Psoas muscle (tissue), 8 donors: ENCODE data around the gene ZBP1. TPM values are rescaled to one million over a fixed set of nuclear protein-coding genes. Genes with fewer than 3 reads are reported as not detected.

Source experiments
- ATAC-seq, 4 donors: fragments of 200-7000 bp; cut with Tn5 transposase; one replicate each; pipeline ENCODE4 v1.9.1; 2020; ENCODE audit warnings: moderate library complexity in 3 of 4, mild to moderate bottlenecking in 2 of 4
- DNase-seq, 2 donors: peaks; one replicate each; pipeline ENCODE4 v3.0.0-alpha.2; 2020
- H3K27ac ChIP-seq: fragments of 200-600 bp; one replicate; pipeline ENCODE4 v1.8.0; 2022
- H3K27me3 ChIP-seq, 3 donors: fragments of 200-600 bp in 1 of 3; one replicate each; pipeline versions ENCODE4 v1.6.1 to v1.8.0; 2013 to 2022; ENCODE audit warnings: low read length in 2 of 3, mild to moderate bottlenecking in 2 of 3, moderate library complexity in 1 of 3; ENCODE audit not compliant: insufficient read depth in 3 of 3
- H3K36me3 ChIP-seq, 2 donors: fragments of 200-600 bp in 1 of 2; one replicate each; pipeline versions ENCODE4 v1.6.1 to v1.8.0; 2013 to 2022; ENCODE audit warnings: low read depth in 1 of 2, mild to moderate bottlenecking in 1 of 2, moderate library complexity in 1 of 2; ENCODE audit not compliant: insufficient read depth in 1 of 2
- H3K4me1 ChIP-seq: fragments of 200-600 bp; one replicate; pipeline ENCODE4 v1.8.0; 2022
- H3K4me3 ChIP-seq: fragments of 200-600 bp; one replicate; pipeline ENCODE4 v1.8.0; 2022; ENCODE audit warnings: mild to moderate bottlenecking
- H3K9me3 ChIP-seq: fragments of 200-600 bp; one replicate; pipeline ENCODE4 v1.8.0; 2022
- WGBS, 3 donors: extraction: QIAGEN DNeasy Blood & Tissue Kit; methylation state at CpG; one replicate each; pipeline versions ENCODE4 v1.1.6 to v1.1.7; 2013; 5-methylcytosine and 5-hydroxymethylcytosine counted together
- intact Hi-C, 2 donors: fragments of 100-400 bp; cut with DNase I; formaldehyde crosslinking; loops; one replicate each; pipeline versions ENCODE4 v1.11.0 to v1.14.2; 2022
- polyA plus RNA-seq, 3 donors: library from polyadenylated mRNA; stranded (reverse); fragments of 200-250 nt; gene quantifications; one replicate each; pipeline ENCODE4 v1.2.3, GENCODE V29; 2013
- total RNA-seq, 4 donors: library from RNA; stranded (reverse); fragmentation: NEBNext Ultra II Directional in 2 of 4; extraction: Animal tissue kit (Norgen Biotek cat#: 25700) in 2 of 4; gene quantifications; one replicate each; pipeline versions ENCODE4 v1.2.1 to v1.2.4, GENCODE V29; 2021 to 2023
- TF ChIP-seq, protein P1 (sequence below): fragments of 200-600 bp; IDR thresholded peaks from one replicate; pipeline ENCODE4 v1.8.0; 2022; ENCODE audit warnings: antibody characterized with exemption
- donor health status: healthy with polysubstance abuse.
- donor health status: DM: no; HTN: no; CAD: no; lungs with moderate emphysema.
- donor health status: Bipolar disorder and iron deficiency.
- donor health status: healthy.
- donor health status: DM: yes; HTN: yes; CAD: no.
- donor health status: DM: no; HTN: no; CAD: no.
- donor health status: DM: no; HTN: no; CAD: no.
- donor health status: DM: yes; HTN: yes; CAD: no.

ZBP1 gene
- total and polyA plus RNA-seq, 7 donors: 0.07 to 0.50 (median 0.20) TPM; not detected in 2

DNA sequence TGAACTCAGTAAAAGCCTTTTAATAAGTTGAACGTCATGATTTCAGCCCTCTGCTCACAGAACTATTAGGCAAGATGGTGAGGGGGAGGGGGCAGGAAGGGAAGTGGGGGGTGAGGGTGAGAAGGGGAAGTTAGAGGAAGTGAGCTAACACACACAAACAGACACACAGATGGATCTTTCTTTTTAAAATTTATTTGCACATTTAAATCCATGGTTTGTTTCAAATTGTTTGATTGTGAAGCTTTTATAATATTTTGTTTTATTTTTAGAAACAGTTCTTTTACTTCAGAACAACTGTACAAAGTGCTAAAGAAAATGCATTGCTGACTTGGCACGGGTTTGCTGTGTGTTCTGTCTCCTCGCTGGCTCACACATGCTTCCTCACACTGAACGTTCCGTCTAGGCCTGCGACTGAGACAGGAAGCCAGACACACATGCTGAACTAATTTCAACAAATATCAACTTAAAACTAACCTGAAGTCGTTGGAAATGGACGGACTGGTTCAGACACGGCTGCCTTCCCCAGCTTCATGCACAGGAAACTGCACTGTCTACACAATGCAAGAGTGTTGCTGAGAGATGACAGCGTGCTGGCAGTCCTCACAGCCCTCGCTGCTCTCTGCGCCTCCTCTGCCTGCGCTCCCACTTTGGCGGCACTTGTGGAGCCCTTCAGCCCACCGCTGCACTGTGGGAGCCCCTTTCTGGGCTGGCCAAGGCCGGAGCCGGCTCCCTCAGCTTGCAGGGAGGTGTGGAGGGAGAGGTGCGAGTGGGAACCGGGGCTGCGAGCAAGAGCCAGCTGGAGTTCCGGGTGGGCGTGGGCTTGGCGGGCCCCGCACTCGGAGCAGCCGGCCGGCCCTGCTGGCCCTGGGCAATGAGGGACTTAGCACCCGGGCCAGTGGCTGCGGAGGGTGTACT is 8.1 kb upstream of the ZBP1 start:
- DNase-seq: no peak
- WGBS, 3 donors: 48 to 58% (median 52%) methylated on average over 24 to 29 of the region's 29 CpGs
- Histone ChIP-seq H3K9me3 (peaks cover 6% of the 10 kb centered on the region), H3K27ac (peak overlapping the region; percentile 71), H3K4me1 (peaks cover 6% of the 10 kb centered on the region), H3K4me3 (no peak overlapping the region), H3K27me3 (peaks cover 0 to 18% (median 2%) of the 10 kb centered on the region in 3 donors), H3K36me3 (no peaks in the 10 kb centered on the region)
- TF ChIP-seq, protein P1, sequence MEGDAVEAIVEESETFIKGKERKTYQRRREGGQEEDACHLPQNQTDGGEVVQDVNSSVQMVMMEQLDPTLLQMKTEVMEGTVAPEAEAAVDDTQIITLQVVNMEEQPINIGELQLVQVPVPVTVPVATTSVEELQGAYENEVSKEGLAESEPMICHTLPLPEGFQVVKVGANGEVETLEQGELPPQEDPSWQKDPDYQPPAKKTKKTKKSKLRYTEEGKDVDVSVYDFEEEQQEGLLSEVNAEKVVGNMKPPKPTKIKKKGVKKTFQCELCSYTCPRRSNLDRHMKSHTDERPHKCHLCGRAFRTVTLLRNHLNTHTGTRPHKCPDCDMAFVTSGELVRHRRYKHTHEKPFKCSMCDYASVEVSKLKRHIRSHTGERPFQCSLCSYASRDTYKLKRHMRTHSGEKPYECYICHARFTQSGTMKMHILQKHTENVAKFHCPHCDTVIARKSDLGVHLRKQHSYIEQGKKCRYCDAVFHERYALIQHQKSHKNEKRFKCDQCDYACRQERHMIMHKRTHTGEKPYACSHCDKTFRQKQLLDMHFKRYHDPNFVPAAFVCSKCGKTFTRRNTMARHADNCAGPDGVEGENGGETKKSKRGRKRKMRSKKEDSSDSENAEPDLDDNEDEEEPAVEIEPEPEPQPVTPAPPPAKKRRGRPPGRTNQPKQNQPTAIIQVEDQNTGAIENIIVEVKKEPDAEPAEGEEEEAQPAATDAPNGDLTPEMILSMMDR: no peak
- peak in 3 of 4 donors; percentile 49 to 77 (median 54) for ATAC-seq
- intact Hi-C loops: no loop called here

DNA sequence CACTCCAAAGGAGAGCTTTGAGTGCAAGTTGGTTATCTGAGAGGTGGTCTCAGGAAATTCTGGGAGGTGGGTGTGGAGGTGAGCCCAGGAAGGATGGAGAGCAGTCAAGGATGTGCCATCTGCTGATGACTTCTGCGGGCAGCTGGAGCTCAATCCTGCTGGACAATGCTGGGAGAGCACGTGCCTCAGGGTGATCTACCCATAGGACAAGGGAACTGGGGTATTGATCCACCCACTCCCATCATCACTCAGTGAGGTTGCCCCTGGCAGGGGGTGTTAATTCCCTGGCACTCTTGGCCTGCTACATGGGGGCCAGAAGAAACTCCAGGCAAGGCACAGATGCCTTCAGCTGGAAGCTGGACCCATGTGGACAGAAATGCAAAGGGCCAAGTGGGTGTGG is 7.1 kb upstream of the ZBP1 start:
- ATAC-seq (no peak), DNase-seq (no peak)
- peaks cover 6% of the 10 kb centered on the region for H3K9me3 ChIP-seq
- peak overlapping the region; percentile 71 for H3K27ac ChIP-seq
- H3K4me1 ChIP-seq: peaks cover 6% of the 10 kb centered on the region
- H3K36me3 ChIP-seq: no peaks in the 10 kb centered on the region
- H3K4me3 ChIP-seq: no peak overlapping the region
- intact Hi-C loops: no loop called here
- H3K27me3 ChIP-seq: peaks cover 0 to 9% (median 2%) of the 10 kb centered on the region in 3 donors
- WGBS, 3 donors: 70 to 75% (median 72%) methylated on average over 2 of the region's 2 CpGs
- TF ChIP-seq, protein P1: no peak

DNA sequence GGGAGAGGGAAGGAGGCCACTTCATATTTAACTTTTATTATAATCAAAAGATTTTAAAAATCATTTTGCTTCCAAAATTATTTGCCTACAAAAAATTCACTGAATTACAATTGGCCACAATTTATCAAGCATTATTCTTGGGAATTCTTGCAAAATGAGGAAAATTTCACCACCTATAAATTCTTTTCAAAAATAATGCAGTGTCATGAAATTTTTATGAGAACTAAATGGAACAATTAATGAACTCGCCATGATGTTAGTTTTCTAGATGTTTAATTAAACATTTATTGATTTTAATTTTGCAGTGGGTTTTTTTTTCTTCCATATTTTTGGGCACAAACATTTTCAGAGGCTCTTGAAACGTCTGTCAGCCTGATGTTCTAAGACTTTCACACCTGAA is 5.8 kb upstream of the ZBP1 start:
- Histone ChIP-seq H3K9me3 (peaks cover 6% of the 10 kb centered on the region), H3K27ac (no peak overlapping the region), H3K27me3 (peaks cover 0 to 2% (median 0%) of the 10 kb centered on the region in 3 donors), H3K4me1 (peaks cover 6% of the 10 kb centered on the region), H3K36me3 (no peaks in the 10 kb centered on the region), H3K4me3 (no peak overlapping the region)
- intact Hi-C loops: no loop called here
- DNase-seq: no peak
- 81 to 88% (median 84%) methylated on average over 2 of the region's 2 CpGs for WGBS, 3 donors
- TF ChIP-seq, protein P1: no peak
- ATAC-seq: no peak

DNA sequence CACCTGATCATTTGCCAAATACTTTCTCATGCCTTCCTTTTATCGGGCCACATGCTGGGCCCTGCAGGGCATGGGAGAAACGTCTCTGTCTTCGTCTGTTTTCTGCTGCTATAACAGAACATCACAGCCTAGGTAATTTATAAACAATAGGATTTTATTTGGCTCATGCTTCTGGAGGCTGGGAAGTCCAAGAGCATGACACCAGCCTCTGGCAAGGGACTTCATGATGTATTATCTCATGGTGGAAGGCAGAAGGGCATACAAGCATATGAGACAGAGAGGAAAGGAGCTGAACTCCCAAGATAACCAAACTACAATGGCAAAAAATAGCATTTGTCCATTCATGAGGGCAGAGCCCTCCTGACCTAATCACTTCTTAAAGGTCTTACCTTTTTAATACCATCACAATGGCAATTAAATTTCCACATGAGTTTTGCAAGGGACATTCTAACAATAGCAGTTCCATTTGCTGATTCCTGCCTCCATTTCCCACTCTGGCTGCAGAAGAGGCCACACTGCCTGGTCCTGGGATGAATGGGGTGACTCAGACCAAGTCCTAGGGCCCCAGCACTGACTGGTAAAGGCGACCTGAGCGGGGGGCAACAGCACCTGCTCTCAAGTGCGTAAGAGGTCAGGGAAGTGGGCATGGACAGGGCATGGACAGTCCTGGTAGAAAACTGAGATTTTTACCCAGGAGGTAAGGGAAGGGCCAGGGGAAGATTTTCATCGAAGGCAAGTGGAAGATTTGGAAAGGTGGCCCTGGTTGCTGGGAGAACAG is 5.1 kb upstream of the ZBP1 start:
- ATAC-seq: no peak
- Histone ChIP-seq H3K27me3 (peaks cover 0 to 2% (median 0%) of the 10 kb centered on the region in 3 donors), H3K4me3 (no peak overlapping the region), H3K27ac (no peak overlapping the region), H3K9me3 (peaks cover 6% of the 10 kb centered on the region), H3K36me3 (no peaks in the 10 kb centered on the region), H3K4me1 (peaks cover 6% of the 10 kb centered on the region)
- intact Hi-C loops: no loop called here
- TF ChIP-seq, protein P1: no peak
- DNase-seq: no peak
- WGBS, 3 donors: 89 to 92% (median 91%) methylated on average over 7 of the region's 7 CpGs
